Measurements from ENCODE around the gene BAZ2B. TPM values are rescaled to one million over a fixed set of nuclear protein-coding genes. Genes with fewer than 3 reads are reported as not detected.

The BAZ2B gene
- total and polyA plus RNA-seq, 2 of the 13 experiments (the other 11 are each of a cell fraction or from before 2014, with no cell fraction given) = 14.0 to 15.1 TPM

DNA sequence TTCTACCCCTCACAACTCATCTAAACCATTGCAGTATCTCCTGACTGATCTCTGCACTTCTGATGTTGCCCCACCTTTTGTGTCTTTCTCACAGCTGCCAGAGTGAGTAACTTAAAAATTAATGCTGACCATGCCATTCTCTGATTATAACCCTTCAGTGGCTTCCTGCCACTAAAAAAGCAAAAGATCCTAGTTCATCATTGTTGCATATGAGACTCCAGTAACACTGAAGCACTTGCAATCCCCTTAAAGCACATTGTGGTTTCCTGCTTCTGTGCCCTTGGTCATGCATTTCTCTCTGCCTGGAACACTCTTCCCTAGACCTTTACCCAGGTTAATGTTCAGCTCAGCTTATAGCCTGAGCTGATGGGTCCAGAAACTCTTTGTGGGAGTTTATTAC is 234.8 kb downstream of the BAZ2B start (continued):
- TF ChIP-seq GATAD2A (CRISPR knock-in tag; IDR thresholded peaks at IDR 0.05) = peak; percentile 55; the same call in 1 of the 2 replicates
- TF ChIP-seq ZBTB38 (CRISPR knock-in tag; IDR thresholded peaks at IDR 0.05) = no peak
- TF ChIP-seq FOXJ3 (CRISPR knock-in tag; IDR thresholded peaks at IDR 0.05; ENCODE audit: borderline replicate concordance) = no peak
- TF ChIP-seq ZFP36L2 (CRISPR knock-in tag; IDR thresholded peaks at IDR 0.05) = no peak
- TF ChIP-seq GZF1 (CRISPR knock-in tag; IDR thresholded peaks at IDR 0.05) = no peak
- no peak for TF ChIP-seq SIX4 (CRISPR knock-in tag; IDR thresholded peaks at IDR 0.05)
- peak; percentile 12; the same call in 1 of the 2 replicates for TF ChIP-seq CEBPG (CRISPR knock-in tag; IDR thresholded peaks at IDR 0.05)
- TF ChIP-seq, protein P1, sequence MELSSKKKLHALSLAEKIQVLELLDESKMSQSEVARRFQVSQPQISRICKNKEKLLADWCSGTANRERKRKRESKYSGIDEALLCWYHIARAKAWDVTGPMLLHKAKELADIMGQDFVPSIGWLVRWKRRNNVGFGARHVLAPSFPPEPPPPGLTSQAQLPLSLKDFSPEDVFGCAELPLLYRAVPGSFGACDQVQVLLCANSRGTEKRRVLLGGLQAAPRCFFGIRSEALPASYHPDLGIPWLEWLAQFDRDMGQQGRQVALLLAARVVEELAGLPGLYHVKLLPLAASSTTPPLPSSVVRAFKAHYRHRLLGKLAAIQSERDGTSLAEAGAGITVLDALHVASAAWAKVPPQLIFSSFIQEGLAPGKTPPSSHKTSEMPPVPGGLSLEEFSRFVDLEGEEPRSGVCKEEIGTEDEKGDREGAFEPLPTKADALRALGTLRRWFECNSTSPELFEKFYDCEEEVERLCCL (CRISPR knock-in tag; IDR thresholded peaks at IDR 0.05; ENCODE audit: borderline replicate concordance) = no peak
- no peak for TF ChIP-seq ZNF251 (CRISPR knock-in tag; IDR thresholded peaks at IDR 0.05)
- peak; percentile 19; the same call in 1 of the 2 replicates for TF ChIP-seq ZNF205 (CRISPR knock-in tag; IDR thresholded peaks at IDR 0.05)
- no peak for TF ChIP-seq ZNF335 (CRISPR knock-in tag; IDR thresholded peaks at IDR 0.05)
- no peak for TF ChIP-seq RFX5 (IDR thresholded peaks at IDR 0.05; ENCODE audit: low read depth, low read length)
- TF ChIP-seq, protein P2, sequence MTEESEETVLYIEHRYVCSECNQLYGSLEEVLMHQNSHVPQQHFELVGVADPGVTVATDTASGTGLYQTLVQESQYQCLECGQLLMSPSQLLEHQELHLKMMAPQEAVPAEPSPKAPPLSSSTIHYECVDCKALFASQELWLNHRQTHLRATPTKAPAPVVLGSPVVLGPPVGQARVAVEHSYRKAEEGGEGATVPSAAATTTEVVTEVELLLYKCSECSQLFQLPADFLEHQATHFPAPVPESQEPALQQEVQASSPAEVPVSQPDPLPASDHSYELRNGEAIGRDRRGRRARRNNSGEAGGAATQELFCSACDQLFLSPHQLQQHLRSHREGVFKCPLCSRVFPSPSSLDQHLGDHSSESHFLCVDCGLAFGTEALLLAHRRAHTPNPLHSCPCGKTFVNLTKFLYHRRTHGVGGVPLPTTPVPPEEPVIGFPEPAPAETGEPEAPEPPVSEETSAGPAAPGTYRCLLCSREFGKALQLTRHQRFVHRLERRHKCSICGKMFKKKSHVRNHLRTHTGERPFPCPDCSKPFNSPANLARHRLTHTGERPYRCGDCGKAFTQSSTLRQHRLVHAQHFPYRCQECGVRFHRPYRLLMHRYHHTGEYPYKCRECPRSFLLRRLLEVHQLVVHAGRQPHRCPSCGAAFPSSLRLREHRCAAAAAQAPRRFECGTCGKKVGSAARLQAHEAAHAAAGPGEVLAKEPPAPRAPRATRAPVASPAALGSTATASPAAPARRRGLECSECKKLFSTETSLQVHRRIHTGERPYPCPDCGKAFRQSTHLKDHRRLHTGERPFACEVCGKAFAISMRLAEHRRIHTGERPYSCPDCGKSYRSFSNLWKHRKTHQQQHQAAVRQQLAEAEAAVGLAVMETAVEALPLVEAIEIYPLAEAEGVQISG (CRISPR knock-in tag; IDR thresholded peaks at IDR 0.05) = no peak
- TF ChIP-seq ZNF83 (CRISPR knock-in tag; IDR thresholded peaks at IDR 0.05; ENCODE audit: borderline replicate concordance) = no peak
- TF ChIP-seq, protein P3, sequence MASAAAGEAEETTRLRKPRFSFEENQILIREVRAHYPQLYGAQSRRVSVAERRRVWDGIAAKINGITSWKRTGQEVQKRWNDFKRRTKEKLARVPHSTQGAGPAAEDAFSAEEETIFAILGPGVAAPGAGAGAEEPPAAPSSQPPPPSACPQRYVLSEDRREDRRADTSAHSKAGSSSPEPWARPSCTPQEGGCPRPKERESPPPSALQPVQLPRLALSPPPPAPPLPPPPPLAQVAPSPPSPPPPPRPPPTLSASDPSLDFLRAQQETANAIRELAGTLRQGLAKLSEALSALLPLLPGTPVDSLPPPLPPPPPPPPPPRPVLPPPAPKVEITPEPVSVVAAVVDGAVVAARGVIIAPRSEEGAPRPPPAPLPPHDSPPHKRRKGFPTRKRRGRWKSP (CRISPR knock-in tag; IDR thresholded peaks at IDR 0.05) = no peak
- TF ChIP-seq SRY (CRISPR knock-in tag; IDR thresholded peaks at IDR 0.05) = no peak
- TF ChIP-seq, protein P4, sequence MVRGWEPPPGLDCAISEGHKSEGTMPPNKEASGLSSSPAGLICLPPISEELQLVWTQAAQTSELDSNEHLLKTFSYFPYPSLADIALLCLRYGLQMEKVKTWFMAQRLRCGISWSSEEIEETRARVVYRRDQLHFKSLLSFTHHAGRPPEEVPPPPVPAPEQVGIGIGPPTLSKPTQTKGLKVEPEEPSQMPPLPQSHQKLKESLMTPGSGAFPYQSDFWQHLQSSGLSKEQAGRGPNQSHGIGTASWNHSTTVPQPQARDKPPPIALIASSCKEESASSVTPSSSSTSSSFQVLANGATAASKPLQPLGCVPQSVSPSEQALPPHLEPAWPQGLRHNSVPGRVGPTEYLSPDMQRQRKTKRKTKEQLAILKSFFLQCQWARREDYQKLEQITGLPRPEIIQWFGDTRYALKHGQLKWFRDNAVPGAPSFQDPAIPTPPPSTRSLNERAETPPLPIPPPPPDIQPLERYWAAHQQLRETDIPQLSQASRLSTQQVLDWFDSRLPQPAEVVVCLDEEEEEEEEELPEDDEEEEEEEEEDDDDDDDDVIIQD (CRISPR knock-in tag; IDR thresholded peaks at IDR 0.05; ENCODE audit: low read depth) = peak; percentile 69; the same call in 1 of the 2 replicates
- TF ChIP-seq, protein P5, sequence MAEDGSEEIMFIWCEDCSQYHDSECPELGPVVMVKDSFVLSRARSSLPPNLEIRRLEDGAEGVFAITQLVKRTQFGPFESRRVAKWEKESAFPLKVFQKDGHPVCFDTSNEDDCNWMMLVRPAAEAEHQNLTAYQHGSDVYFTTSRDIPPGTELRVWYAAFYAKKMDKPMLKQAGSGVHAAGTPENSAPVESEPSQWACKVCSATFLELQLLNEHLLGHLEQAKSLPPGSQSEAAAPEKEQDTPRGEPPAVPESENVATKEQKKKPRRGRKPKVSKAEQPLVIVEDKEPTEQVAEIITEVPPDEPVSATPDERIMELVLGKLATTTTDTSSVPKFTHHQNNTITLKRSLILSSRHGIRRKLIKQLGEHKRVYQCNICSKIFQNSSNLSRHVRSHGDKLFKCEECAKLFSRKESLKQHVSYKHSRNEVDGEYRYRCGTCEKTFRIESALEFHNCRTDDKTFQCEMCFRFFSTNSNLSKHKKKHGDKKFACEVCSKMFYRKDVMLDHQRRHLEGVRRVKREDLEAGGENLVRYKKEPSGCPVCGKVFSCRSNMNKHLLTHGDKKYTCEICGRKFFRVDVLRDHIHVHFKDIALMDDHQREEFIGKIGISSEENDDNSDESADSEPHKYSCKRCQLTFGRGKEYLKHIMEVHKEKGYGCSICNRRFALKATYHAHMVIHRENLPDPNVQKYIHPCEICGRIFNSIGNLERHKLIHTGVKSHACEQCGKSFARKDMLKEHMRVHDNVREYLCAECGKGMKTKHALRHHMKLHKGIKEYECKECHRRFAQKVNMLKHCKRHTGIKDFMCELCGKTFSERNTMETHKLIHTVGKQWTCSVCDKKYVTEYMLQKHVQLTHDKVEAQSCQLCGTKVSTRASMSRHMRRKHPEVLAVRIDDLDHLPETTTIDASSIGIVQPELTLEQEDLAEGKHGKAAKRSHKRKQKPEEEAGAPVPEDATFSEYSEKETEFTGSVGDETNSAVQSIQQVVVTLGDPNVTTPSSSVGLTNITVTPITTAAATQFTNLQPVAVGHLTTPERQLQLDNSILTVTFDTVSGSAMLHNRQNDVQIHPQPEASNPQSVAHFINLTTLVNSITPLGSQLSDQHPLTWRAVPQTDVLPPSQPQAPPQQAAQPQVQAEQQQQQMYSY (CRISPR knock-in tag; IDR thresholded peaks at IDR 0.05) = no peak
- no peak for TF ChIP-seq MAF1 (CRISPR knock-in tag; IDR thresholded peaks at IDR 0.05; ENCODE audit: borderline replicate concordance)
- 0 out of 2 replicates have a peak, but pooled peaks have one; percentile 26 for TF ChIP-seq ZSCAN29 (CRISPR knock-in tag; conservative IDR thresholded peaks at IDR 0.05)
- no peak for TF ChIP-seq ATF1 (CRISPR knock-in tag; IDR thresholded peaks at IDR 0.05)
